SIG-M5 treated with dmso at 0.1 percent for 504 hours (cell line): ENCODE results near the gene IFITM1.

Experiments used
- DNase-seq: peaks from one replicate; lab custom pipeline; 2025; ENCODE audit not compliant: unreplicated experiment; lab: John Stamatoyannopoulos, UW

IFITM1 gene

DNA sequence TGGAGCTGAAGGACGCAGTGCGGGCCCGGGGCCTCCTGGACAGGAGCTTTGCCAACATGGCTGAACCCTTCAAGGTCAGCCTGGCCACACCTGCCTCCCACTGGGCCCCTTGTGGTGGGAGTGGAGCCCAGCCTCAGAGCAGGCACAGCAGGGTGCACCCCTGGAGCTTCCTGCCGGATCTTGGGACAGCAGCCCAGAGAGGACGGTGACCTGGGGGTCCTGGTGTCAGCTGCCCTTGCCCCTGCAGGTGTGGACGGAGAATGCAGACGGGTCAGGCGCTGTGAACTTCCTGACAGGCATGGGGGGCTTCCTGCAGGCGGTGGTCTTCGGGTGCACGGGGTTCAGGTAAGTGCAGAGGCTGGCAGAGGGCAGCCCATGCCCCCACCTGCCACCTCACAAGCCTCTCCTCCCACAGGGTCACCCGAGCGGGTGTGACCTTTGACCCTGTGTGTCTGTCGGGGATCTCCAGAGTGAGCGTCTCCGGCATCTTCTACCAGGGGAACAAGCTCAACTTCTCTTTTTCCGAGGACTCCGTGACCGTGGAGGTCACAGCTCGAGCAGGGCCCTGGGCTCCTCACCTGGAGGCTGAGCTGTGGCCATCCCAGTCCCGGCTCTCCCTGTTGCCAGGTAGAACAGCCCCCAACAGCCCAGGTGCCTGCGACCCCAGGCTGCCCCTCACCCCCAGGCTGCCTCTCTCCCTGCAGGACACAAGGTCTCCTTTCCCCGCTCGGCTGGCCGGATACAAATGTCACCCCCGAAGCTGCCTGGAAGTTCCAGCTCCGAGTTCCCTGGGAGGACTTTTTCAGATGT, 19.8 kb upstream of the IFITM1 start:
- no peak for DNase-seq

DNA sequence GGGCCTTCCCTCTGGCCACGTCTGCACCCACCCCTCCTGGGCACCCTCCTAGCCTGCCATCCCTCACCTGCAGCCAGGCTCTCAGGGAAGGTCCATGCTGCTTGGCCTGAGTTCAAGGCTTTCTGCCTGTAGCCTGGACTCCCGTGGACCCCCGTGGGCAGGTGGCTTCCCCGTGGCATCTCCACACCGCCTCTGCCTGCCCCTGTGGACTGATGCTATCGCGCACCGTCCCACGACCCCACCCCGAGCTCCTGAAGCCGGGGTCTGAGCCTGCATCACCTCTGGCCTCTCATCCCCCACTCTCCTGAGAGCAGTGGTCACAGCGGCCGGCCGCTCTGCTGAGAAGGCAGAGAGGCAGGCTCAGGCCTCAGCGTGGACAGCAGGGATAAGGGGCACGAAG, 19.1 kb upstream of the IFITM1 start:
- no peak for DNase-seq

DNA sequence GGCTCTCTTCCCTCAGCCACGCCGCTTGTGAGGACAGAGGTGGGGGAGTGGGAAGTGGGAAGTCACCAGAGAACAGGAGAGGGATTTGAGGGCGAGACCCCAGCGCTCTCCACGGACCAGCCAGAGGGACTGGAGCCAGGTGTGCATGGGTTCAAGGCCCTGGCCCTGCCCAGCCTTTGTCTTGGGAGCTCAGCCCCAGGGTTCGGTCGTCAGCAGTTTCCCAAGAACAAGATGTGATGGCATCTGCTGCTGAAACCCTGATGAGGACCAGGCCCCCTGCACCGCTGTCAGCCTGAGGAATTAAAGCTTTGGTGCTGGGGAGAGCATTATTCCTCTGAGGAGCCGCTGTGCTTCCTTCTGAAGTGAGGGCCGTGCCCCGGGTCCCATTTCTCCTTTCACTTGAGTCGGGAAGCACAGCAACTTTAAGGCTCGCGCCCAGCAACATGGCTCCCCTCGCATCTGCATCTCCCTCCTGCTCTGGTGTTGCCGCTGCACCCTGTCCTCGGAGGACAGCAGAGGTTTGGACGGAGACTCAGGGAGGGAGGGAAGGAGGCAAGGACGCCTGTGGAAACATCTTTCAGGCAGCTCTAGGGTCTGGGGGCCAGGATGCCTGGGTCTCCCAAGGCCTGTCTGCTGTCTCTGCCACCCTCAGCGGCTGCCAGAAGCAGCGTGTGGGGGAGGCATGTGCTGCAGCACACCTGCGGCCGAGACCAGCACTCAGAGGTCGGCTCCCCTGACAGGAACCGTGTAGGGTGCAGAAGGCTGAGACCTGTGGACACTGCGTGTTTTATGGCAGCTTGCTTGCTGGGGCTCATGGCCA, 18.3 kb upstream of the IFITM1 start:
- DNase-seq: no peak

DNA sequence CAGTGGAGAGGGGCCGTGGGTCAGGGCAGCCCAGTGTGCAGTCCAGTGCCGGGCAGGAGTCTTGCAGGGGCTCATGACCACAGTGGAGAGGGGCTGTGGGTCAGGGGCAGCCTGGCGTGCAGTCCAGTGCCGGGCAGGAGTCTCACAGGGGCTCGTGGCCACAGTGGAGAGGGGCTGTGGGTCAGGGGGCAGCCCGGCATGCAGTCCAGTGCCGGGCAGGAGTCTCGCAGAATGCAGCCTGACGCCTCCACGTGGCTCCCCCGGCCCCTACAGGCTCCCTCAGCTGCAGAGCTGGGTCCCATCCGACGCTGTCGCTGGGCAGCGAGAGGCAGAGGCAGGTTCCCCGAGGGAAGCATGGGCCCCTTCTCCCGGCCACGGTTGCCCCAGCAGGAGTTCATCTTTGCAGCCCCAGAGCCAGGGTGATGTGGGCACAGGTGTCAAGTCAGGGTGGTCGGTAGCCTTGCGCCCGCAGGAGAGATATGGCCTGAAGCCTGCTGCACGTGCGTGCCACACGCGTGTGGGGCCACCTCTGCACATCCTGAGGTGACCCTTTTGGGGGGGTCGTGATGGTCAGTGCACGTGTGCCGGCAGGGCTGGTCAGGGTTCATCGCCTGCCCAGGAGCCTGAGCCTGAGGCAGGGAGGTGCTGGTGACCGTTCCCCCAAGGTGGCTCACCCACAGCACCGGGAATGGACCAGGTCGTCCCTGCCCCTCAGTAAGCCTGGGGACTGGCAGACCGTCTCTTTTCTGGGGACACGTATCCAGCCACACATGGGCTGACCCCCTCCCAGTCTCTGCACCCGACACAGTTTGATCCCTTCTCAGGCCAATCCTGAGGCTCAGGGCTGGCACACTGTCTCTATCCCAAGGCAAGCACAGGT, 17.4 kb upstream of the IFITM1 start:
- no peak for DNase-seq

DNA sequence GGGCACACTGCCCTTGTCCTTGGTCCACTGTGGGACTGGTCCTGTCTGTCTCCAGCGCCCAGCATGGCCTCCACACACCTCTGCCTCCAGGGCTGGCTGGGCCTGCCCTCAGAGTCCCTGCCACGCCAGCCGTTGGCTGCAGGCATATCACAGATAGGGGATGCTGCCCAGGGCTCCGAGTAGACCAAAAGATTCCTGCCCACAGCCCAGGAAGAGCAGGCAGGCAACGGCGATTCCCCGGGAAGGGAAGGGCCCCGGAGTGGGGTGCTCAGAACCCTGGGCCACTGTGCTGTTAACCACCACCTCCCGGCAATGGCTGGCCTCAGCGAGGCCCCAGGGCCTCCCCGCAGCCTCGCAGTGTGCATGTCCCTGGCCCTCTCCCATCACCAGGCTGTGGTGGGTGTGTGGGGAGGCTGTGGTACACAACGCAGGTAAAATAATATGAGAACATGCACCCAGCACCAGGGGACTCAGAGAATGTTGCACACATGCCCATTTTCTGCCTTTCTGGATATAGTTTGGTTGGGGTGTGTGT, 16.7 kb upstream of the IFITM1 start:
- no peak for DNase-seq

DNA sequence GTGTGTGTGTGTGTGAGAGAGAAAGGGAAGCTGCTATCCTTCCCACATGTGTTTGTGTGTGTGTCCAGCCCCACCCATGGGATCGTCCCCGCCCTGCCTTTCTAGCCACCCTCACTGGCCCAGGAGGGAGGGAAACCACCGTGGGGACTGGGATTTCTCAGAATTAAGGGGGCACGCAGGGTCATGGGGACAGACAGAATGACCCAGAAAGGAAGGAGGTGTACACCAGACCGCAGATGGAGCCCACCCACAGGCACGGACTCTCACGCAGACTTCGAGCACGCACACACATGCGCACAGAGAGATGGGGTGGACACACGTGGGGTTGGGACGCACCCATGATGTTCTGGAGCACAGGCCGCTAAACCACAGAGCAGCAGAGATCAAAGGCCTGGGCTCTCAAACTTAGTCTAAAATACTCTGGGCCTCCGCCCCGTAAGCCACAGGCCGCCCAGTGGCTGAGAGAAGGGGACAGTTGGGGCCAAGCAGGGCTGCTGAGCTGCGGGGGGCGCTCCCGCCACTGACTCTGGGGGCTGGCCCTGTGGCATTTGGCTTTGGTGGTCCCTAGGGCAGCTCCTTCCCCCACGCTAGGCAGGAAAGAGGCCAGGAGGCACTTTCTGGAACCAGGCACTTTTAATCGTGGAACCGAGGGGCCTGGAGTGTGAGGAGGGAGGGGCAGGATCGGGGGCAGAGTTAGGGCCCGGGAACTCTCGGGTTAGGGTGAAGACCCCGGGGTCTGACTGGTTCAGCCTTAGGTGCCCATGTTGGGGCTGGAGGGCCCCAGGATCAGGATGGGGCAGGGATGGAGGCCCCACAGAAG, 16.0 kb upstream of the IFITM1 start:
- no peak for DNase-seq

DNA sequence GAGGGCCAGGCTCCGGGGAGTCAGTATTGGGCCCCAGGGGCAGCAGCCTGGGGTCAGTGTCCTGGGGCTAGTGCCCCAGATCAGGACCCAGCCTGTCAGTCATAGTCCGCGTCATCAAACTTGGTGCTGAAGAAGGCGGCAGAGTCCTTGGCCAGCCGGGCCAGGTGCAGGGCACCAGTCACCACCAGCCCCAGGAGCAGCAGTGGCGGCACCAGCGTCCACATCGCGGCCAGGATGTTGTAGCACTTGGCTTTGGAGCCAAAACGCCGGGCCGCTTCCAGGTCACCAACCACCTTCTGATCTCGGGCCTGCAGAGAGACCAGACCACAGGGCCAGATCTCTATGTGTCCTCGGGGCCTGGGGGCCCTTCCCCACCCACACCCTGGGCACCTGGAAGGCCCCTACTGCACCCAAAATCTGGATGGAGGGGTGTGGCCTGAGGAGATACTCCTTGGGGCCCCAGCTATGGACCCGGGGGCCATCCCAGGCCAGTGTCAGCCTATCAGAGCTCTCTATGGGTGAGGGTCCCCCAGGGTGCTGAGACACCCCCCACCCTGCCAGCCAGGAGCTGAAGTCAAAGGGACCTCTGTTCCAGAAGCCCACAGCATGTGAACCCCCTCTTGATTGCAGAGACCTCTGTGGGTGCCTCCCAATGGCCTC, 15.3 kb upstream of the IFITM1 start:
- DNase-seq: no peak

DNA sequence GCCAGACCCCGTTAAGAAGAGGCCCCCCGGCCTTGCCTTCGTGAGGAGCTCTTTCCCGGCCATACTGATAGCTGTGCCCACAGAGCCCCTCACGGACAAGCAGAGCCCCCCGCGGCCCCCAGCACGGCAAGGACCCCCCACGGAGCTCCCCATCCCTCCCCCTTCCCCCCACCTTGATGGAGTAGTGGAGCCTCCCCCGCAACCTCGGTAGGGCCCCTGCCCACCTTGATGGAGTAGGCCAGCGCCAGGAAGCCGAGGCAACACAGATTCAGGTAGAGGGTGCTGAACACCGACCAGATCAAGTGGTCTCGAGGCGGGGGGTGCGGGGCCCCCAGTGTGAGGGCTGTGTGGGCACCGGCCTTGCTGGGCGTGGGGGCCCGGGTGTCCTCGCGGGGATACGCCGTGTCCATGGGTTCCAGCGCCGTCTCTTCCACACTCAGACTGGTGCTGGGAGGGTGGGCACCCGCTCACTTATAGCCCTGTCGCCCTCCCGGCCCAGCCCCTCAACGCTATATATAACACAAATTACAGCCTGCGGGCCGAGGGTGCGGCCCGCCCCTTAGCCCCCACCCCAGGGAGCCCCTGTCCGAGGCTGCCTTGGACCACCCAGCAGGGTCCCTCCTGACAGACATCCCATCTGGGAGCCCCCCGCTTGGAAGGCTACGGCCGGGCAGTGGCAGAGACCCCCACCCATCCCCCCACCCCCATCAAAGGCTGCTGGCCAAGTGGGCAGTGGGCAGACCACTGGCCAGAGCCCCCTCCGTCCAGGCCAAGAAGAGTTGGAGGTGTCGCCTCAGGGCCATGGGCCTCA, 14.6 kb upstream of the IFITM1 start, which contains the start of gene IFITM5:
Gene IFITM5 (minus strand): TSS at position 446 of the 811 bp plus-strand sequence. CDS start 36 bp downstream, at position 410.
- DNase-seq: no peak

DNA sequence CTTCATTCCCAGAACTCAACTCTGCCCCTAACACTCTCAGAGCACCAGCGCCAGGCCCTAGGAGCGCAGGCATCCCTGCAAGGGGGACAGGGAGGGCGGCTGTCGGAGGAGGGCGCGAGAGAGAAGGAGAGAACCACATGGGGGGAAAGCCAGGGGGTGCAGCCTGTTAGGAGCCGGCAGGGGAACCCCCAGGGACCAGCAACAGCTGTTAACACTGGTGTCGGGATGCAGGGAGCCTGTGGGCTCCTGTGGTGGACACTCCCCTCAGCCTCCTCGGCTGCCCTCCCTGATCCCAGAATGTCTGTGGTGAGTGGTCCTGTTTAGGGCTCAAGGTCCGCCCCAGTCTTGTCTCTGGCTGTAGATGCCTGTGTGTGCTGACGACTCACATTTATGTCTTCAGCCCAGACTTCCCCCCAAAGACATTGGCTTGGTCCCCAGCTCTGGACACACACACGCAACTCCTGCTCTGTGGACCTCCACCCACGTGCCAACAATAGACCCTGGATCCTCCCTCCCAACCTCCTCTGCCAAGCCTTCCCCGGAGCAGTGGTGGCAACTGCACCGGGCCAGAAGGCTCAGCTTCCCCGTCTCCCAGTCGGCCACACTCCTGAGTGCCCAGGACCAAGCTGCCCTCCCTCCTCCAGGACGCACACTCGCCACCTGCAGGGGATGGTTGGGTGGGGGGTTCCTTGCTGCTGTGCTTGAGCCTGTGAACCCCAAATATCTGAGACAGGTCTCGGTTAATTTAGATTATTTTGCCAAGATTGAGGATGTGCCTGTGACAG, 13.7 kb upstream of the IFITM1 start:
- DNase-seq: no peak

DNA sequence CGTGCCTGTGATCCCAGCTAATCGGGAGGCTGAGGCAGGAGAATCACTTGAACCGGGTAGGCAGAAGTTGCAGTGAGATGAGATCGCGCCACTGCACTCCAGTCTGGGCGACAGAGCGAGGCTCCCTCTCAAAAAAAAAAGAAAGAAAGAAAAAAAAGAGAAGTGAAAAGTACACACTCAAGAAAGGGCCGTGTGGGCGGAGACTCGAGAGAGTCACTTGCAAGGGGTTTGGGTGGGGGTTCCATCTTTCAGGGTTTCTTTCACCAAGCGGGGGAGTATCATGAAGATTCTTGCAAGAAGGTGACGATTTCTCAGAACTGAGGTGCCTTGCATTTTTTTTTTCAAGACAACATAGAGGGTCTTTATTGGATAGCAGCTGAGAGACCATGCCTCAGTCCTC, 10.5 kb upstream of the IFITM1 start:
- no peak for DNase-seq

DNA sequence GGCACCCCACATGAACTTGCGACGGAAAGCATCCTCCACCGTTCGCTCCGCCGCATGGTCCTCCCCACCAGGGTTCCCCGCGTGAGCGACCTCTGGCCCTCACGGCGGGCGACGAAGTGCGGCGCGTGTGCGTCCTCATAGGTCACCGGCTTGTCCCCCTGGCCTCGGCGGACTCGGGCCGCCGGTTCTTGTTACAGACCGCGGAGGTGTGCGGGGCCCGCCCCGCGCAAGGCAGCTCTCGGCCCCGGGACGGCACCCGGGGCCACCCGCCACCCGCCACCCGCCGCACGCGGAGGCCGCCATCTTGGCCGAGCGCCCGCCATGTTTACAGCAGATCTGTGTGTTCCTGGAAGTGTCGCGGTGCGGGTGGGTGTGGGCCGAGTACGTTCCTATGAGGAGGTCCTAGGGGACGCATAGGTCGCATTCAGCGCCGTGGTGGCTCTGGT, 9.8 kb upstream of the IFITM1 start:
- DNase-seq: no peak

DNA sequence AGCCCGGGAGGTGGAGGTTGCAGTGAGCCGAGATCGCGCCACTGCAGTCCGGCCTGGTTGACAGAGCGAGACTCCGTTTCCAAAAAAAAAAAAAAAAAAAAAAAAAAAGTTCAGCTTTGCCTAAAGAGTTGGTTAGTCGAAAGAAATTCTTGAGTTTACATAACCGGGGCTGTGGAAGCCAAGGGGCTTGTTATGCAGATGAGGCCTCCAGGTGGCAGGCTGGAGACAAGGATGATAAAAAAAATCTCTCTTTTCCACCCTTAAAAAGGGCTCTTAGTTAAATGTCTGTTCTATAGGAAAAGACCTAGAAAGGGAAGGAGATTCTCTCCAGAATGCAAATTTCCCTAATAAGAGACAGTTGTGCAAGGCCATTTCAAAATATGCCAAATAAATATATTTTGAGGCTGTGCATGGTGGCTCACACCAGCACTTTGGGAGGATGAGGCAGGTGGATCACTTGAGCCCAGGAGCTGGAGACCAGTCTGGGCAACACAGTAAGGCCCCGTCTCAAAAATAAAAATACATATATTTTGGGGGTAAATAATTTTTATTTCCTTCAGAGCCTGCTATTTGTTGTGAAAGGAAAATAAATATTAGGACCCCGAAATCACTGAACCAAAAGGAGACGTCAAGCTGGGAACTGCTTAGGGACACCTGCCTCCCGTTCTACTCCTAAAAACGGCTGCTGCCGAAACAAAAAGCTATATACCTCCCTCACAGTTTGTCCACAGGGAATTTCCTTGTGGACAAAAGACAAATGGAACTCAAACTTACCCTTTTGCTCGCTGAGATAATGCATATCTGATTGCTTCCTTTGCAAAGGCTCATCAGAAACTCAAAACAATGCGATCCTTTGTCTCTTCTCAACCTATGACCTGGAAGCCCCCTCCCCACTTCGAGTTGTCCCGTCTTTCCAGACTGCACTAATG, 8.7 kb upstream of the IFITM1 start:
- peak; percentile 39 for DNase-seq

DNA sequence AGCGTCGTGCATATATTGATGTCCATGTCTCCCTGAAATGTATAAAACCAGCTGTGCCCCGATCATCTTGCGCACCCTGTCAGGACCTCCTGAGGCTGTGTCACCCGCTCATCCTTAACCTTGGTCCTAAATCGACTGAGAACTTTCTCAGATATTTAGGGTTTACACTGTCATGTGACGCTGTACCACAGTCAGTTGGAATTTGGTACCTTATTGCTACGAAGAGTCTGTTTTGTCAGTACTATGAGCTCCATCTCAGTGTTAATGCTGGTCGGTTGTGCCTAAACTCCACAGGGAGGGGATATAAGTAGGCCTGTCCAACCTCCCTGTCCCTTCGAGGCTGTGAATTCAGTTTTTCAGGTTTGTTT, 8.0 kb upstream of the IFITM1 start:
- DNase-seq: no peak

DNA sequence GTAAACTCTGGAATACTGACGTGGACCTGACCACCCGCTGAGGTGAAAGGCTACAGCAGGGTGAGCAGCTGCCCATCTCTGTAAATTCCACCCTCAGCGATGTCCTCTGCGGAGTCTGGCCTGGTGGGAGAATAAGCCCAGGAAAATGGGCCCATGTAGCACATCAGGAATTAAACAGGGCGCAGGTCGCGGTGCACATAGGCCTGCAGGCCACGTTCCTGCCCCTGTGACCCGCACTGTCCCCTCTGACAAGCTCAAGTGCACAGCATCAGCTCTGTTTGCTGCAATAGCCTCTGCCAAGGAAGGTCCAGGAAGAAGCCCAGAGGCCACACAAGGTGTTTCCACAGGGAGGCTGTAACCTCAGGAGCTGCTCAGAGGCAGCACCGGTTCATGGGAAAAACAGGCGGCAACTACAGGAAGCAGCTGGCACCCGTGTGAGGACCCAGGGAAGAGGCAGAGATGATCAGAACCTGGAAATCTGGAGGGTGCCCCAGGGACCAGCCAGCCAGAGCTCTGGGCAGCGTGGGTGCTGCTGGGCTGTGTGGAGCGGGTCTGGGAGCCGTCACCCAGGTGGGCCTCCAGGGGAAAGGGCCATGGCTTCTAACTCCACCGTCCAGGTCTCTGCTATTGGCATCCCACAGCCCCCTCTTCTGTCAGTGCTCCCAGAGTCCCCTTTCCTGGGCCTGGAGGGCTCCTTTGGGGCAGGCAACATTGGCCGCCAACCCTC, 7.0 kb upstream of the IFITM1 start:
- no peak for DNase-seq

DNA sequence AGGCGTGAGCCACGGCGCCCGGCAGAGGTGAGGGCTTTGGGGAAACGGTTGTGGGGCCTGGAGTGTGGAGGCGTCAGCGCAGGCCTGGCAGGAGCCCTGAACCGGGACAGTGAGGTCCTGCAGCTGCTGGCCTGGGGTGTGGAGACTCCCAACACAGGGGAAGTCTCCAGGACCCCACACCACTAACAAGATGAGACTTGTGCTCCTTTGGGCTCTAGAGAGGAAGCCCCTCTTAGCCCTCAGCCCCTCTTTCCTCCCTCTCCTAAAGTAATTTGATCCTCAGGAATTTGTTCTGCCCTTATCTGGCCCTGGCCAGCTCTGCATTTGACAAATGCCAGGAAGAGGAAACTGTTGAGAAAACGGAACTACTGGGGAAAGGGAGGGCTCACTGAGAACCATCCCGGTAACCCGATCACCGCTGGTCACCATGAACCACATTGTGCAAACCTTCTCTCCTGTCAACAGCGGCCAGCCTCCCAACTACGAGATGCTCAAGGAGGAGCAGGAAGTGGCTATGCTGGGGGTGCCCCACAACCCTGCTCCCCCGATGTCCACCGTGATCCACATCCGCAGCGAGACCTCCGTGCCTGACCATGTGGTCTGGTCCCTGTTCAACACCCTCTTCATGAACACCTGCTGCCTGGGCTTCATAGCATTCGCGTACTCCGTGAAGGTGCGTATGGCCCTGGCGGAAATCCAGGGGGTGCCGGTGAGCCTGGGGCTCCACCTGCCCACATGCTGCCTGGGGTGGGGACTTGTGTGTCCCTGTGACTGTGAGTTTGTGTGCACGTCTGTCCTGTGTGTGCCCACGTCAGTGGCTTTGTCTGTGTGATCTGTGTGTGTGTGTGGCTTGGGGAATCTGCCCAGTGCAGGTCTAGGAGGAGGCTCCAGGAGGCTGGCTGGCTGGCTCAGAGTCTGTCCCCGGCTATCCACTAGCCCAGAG, 5.8 kb upstream of the IFITM1 start, which contains the start of gene IFITM2:
Gene IFITM2 (plus strand): TSS at position 51 of the 943 bp plus-strand sequence. CDS start 377 bp downstream, at position 428.
- DNase-seq: peak; percentile 83
